Right ventricle myocardium inferior (tissue), 1 donor: Measurements from ENCODE around the gene CLDN2. TPM values are rescaled to one million over a fixed set of nuclear protein-coding genes. Genes with fewer than 3 reads are reported as not detected.

ENCODE experiments used
- ATAC-seq: fragments of 200-7000 bp; cut with Tn5 transposase; one replicate; pipeline ENCODE4 v1.9.1; 2020; ENCODE audit warnings: mild to moderate bottlenecking, moderate library complexity
- DNase-seq: peaks from one replicate; pipeline ENCODE4 v3.0.0; 2021; ENCODE audit errors: missing footprints
- intact Hi-C: fragments of 100-400 bp; cut with DNase I; formaldehyde crosslinking; loops from one replicate; pipeline ENCODE4 v1.11.0; 2022
- total RNA-seq: library from RNA; stranded (reverse); fragmentation: NEBNext Ultra II Directional; extraction: Animal tissue kit (Norgen Biotek cat#: 25700); gene quantifications from one replicate; pipeline ENCODE4 v1.2.1, GENCODE V29; 2021
- donor health status: DM: no; HTN: yes; CAD: no; lungs with severe emphysema.

CLDN2 gene
- total RNA-seq, 1 donor from 2014 or later, result not detected

DNA sequence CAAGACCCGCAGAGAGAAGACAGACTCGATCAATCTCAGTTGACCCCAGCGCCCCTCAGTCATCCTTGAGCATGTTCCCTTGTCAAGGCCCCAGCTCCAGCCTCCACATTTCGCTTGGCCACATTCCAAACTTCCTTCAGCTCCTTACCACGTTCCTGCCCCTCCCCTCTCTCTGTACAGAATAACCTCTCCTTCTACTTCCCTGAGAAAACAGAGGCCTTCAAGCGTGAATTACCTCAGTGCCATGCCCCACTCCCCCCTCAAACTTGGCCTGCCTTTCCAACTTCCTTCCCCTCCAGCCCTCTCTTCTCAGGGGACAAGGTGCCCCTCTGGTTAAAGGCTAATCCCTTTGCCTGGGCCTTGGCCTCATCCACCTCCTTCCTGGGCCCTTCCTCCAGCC lies 13.8 kb upstream of the CLDN2 start:
- ATAC-seq (no peak), DNase-seq (no peak)
- intact Hi-C loops, result no loop called here

DNA sequence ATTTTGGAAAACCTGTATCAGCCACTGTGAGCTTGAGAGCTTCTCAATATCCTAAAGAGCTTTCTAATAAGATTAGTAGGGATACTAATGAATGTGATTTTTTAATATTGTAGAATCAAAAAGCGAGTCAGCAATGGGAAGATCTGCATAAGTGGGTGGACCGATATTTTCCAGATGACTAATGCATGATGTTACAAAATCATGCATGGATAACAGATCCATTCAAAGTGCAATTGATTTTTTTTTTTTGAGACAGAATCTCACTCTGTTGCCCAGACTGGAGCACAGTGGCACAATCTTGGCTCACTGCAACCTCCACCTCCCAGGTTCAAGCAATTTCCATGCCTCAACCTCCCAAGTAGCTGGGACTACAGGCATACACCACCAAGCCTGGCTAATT lies 7.3 kb upstream of the CLDN2 start:
- intact Hi-C loops, result no loop called here
- ATAC-seq, result no peak
- no peak for DNase-seq

DNA sequence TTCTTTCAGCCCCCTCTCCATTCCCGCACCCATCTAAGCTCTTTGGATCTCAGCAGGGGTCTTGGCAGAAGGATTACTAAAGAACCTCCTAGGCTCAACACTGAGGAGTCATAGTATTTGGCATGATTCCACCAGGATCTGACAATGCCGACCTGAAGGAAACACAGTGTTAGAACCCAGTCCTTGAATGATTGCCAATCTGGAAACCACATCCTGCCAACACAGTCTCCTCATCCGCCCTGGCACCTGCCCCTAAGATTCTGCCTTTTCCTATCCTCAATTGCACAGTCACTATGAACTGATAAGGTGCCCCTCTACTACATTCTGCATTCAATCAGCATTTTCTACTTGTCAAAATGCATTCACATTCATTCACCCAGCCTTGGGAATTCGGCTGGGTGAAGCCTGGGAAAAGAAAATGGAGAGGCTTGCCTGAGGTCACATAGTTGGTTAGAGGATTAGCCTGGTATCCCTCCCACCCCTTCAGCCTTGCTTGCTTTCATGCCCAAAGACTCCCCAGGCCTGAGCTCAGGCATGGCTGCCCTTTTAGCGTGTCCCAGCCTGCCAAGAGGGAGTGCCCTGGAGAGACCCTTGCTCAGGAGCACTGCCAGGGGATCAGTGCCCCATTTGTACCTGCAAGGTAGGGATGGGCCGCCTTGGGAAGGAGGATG lies 2.2 kb upstream of the CLDN2 start:
- DNase-seq (no peak), ATAC-seq (no peak)
- intact Hi-C loops, result no loop called here

DNA sequence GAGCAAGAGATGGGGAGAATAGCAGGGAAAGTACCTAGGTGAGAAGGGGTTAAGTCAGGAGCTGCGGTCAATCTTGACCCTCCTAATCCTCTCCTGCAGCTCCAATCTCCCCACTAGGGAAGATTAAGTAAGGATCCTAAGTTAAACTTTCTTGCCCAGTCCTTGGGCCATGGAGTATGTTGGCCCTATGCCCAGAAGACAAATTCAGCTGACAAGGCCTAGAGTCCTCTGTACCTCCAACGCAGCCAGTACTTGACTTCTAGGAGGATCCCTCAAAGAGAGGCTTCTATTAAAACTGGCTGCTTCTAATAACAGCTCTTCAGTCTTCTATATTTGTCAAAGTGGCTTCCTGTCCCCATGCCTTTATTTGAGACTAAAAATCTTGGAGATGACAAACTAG lies 1.4 kb downstream of the CLDN2 start:
- intact Hi-C loops, result no loop called here
- DNase-seq, result no peak
- ATAC-seq, result no peak

DNA sequence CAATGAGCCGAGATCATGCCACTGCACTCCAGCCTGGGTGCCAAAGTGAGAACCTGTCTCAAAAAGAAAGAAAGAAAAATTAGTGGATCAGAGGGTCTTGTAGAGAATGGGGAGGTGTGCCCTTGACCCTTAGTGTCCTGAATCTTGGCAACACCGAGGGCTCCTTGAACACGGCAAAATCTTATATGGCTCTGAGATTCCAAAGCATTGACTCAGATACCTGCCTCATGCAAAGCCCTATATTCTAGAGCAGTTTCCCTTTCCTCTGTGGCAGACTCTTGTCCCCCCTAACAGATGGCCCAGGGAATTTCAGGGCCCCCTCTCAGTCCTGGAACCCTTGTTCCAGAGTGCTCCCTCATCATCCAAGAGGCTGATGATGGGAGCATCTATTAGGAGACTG lies 6.8 kb downstream of the CLDN2 start:
- intact Hi-C loops, result no loop called here
- DNase-seq (no peak), ATAC-seq (no peak)

DNA sequence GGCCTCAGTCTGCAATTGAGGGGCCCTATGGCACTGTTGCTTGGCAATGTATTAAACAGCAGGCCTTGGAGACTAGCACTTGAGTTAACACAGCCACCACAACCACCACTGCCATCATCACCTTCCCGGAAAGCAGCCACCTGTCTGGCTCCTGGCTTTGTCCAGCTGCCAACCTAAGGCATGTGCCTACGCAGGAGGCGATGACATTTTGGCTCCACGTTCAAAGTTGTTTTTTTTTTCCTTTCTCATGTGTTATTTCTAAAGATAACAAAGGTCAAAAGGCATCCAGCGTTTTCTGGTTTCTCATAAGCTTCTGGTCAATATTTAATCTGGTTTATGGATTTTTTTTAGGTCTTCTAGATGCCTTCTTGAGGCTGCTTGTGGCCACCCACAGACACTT lies 7.5 kb downstream of the CLDN2 start:
- DNase-seq, result no peak
- intact Hi-C loops, result no loop called here
- no peak for ATAC-seq

DNA sequence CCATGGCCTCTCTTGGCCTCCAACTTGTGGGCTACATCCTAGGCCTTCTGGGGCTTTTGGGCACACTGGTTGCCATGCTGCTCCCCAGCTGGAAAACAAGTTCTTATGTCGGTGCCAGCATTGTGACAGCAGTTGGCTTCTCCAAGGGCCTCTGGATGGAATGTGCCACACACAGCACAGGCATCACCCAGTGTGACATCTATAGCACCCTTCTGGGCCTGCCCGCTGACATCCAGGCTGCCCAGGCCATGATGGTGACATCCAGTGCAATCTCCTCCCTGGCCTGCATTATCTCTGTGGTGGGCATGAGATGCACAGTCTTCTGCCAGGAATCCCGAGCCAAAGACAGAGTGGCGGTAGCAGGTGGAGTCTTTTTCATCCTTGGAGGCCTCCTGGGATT lies 8.0 kb downstream of the CLDN2 start:
- no peak for ATAC-seq

DNA sequence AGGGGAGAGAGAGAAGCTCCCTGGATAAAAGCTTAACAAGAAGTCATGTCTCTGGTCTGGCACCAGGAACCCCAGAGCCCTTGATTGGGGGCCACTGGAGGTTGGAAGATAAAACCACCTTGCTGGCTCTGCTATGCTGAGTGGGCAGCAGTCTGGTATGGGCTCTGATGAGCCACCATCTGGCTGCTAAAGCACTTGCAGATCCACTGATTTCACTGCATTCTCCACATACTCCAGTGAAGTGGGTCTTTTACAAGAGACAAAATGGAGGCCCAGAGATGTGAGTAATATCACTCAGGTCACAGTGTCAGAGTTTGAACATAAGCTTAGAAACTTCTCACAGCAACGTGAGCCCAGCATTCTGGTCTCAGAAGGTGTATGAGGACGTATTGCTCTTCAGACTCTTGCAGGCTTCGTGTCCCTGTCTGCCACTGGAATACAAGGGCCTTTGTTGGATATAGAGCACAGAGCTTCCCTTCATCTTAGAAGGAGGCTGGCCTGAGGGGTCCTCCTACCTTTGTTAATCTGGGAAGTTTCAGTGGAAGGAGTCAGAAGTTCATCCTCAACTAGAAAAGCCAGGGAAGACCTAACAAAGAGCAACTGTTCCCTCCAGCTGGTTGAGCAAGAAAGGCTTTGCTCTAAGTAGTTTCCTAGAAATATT lies 11.8 kb downstream of the CLDN2 start:
- intact Hi-C loops, result no loop called here
- no peak for DNase-seq
- no peak for ATAC-seq

More for the DNA sequence above, 8.0 kb downstream of the CLDN2 start:
- intact Hi-C loops, result no loop called here
- no peak for DNase-seq

DNA sequence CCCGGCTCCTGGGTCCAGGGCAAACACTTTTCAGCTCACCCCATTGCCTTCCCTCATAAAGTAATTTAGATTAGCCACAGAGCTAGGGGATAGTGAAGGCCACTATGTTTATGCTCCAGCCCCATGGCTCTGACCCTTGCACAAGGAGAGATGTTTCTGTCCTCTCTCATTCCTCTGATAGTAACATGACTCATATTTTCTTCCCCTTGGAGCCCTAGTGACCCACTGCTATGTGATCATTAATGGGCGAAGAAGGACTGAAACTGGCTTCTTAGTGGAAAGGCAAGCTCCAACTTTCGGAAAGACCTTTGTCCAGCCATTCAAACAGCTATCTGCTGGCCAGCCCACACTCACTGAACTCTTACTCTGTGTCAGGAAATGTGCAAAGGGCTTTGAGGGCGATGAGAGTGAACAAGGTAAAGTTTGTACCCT lies 12.3 kb downstream of the CLDN2 start:
- intact Hi-C loops, result no loop called here
- peak; percentile 37 for ATAC-seq
- no peak for DNase-seq

DNA sequence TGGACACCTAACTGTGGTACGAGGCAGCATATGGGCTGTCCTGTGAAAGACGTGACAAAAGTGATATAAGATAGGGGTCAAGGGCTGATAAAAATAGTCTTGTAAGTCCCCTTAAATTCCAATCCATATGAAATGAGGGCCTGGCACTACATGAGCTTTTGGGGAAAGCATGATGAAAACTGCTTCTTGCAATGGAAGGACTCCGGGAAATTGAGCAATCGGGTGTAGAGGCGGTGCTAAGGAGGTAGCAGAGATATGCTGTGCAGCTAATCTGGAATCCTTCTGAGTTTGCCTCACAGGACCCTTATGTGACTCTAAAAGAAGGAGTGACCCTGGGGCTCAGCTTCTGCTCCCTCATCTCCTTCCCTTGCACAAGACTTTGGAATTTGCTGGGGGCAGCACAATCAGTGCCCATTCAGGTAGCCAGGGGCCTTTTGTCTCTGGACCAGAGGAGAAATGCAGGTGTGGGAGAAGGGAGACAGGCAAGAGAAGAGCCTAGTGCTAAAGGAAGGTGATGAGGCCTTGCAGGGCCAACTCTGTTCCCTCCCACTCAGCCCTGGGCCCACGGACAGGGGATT lies 12.8 kb downstream of the CLDN2 start:
- intact Hi-C loops, result no loop called here
- DNase-seq (no peak), ATAC-seq (peak; percentile 57)

DNA sequence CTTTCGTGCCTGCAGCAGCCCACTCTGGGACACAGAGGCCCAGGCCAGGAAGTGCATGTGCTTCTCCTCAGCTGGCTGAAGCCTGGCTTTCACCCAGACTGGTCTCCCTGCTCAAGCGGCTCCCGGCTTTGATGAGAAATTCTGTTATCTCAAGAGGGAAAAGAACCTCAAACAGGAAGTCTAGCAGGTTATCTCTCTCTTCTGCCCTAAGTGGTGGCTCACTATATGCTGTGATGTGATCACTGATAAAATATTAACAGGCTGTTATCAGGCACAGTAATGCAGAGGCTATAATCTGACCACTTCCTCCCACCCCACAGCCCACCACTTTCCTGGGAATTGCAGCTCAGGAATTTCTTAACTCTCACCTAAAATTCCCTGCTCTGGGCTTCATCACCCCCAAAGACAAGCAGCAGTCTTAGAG lies 13.3 kb downstream of the CLDN2 start:
- DNase-seq (no peak), ATAC-seq (no peak)
- intact Hi-C loops, result no loop called here

DNA sequence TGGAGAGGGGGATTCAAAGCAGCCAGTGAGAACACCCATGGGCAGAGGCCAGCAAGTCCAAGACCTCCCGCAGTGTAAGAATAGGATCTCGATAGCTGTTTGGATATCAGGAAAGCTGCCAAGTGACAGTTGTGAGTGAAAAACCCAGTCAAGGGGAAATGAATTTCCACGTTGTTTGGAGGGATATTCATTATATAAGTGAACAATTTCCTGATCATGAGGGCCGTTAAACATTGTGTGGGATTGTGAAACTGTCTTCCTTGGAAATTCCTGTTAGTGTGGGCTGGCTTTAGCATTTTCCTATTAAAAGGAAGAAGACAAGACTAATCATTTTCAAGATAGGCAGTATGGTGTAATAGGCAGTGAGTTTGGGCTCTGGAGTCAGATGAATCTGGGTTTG lies 15.0 kb downstream of the CLDN2 start:
- intact Hi-C loops, result no loop called here
- ATAC-seq (no peak), DNase-seq (no peak)

DNA sequence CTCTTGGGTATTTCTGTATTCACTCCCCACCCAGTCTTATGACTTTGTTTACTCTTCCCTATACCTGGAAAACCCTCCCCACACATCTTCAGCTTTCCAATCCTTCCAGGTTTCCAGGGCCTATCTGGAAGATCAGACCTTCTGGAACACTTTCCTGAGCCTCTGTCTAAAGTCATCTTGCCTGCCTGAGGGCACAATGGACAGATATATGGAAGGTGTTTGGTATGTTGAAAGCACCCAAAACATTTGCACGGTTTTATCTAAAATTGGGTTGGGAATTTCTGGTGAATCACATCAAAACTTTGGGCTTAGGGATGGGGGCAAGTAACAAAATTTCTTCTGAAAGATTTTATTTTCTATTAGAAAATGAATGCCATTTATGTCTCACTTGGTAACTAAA lies 16.0 kb downstream of the CLDN2 start:
- intact Hi-C loops, result no loop called here
- DNase-seq (no peak), ATAC-seq (no peak)

DNA sequence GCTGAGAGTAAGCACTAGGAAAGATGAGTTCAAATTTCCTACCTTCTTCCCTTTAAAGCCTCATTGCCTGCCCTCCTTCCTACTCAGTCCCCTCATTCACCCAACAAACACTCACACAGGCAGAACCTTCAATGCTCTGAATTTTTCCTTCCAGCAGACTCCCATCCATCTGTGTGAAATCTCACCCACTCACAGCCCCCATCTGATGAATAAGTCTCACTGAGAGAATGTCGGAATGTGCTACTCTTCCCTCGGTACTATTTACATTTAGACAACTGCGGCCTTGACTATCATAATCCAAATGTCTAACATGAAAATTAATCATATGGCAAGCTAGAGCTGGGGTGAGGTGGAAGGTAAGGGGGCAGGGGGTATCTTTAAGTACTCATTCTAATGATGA lies 19.4 kb downstream of the CLDN2 start:
- intact Hi-C loops, result no loop called here
- ATAC-seq, result no peak
- DNase-seq, result no peak

DNA sequence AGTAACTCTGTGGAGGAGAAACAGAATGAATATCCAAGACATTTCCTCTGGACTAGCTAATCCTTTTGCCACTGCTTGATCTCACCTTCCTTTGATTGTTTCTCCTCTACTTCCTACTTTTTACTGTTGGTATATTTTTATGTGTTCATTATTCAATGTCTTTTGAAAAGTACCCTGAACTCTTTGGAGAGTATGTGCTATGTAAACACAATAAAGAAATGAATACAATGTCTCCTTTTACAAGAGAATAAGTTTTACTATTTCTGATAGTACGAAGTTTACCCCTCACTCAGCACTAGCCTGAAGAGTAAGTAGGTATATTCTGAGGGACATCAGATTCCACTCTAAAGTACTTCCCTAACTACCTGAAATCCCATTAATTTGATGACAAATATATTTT lies 19.9 kb downstream of the CLDN2 start:
- DNase-seq (no peak), ATAC-seq (no peak)
- intact Hi-C loops, result no loop called here

DNA sequence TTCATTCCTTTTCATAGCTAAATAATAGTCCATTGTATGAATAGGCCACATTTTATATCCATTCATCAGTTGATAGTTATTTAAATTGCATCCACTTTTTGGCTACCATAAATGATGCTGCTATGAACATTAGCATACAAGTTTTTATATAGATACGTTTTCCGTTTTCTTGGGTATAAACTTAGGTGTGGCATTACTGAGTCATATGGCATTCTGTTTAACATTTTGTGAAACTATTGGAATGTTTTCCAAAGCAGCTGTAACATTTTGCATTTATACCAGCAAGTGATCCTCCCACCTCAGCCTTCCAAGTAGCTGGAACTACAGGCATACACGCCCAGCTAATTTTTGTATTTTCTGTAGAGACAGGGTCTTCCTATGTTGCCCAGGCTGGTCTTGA lies 26.3 kb downstream of the CLDN2 start:
- no peak for DNase-seq
- intact Hi-C loops, result no loop called here
- no peak for ATAC-seq

DNA sequence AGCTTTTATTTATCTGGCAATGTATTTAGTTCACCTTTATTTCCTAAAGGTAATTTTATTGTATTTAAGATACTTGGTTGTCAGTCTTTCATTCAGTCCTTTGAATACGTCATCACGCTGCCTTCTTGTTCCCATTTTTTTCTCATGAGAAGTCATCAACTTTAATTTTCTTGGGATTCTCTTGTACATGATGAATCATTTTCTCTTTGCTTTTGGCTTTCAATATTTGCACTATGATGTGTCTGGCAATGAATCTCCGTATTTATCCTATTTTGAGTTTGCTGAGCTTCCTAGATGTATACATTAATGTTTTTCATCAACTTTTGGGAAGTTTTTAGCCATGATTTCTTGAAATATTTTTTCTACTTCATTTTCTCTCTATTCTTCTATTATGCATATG lies 28.4 kb downstream of the CLDN2 start:
- intact Hi-C loops, result no loop called here
- ATAC-seq, result no peak
- DNase-seq, result no peak

DNA sequence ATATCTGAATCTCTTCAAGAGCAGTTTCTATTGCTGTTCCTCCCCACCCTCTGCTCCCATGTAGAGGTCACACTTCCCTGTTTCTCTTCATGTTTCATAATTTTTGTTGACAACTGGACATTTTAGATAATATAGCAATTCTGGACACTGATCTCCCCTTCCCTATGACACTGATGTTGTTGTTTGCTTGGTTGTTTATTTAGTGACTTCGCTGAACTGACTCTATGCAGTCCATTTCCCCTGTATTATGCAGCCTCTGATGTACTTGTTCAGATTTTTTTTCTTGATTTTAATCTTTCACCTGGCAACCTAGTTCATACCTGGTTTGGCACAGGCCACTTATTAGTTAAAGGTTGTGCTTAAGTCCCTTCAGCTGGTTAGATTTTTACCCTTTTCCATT lies 29.2 kb downstream of the CLDN2 start:
- ATAC-seq (no peak), DNase-seq (no peak)
- intact Hi-C loops, result no loop called here

DNA sequence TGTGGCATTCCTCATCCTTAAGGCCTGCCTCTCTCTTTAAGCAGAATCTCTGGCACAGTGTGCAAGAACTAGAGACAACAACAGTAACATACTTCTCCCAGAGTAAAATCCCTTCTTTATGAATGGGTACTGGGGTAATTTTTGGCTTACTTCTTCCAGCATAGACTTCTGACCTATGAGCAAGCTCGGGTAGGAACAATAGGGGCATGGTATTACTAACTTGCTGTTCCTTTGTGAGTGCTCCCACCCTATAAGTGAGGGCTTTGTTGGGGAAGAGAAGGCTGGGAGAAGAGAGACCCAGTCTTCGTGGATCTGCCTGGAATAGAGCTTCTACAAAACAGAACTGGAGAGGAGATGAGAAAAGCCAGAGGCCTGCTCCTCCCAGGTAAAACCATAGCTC lies 30.2 kb downstream of the CLDN2 start:
- intact Hi-C loops, result loop anchor here (5.0 kb wide), 1 partner anchor 58 kb away; no protein-coding TSS in a partner anchor
- ATAC-seq (no peak), DNase-seq (no peak)

DNA sequence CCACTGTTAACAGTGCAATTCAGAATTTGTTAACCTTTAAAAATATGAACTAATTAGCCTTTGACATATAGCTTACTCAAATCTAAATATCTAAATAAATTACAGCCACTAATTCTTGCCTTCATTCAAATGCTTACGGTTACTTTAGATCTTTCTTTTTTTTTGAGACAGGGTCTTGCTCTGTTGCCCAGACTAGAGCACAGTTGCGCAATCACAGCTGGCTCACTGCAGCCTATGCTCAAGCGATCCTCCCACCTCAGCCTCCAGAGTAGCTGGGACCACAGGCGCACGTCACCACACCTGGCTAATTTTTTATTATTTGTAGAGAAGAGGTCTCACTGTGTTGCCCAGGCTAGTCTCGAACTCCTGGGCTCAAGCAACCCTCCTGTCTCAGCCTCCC lies 31.0 kb downstream of the CLDN2 start:
- intact Hi-C loops, result loop anchor here (5.0 kb wide), 1 partner anchor 59 kb away; no protein-coding TSS in a partner anchor
- ATAC-seq (no peak), DNase-seq (no peak)
